ENCODE results near the gene HNRNPA0. TPM values are rescaled to one million over a fixed set of nuclear protein-coding genes. Genes with fewer than 3 reads are reported as not detected.

HNRNPA0 gene
- total and polyA plus RNA-seq, 10 donors, result 11.2 to 32.3 (median 22.1) TPM

DNA sequence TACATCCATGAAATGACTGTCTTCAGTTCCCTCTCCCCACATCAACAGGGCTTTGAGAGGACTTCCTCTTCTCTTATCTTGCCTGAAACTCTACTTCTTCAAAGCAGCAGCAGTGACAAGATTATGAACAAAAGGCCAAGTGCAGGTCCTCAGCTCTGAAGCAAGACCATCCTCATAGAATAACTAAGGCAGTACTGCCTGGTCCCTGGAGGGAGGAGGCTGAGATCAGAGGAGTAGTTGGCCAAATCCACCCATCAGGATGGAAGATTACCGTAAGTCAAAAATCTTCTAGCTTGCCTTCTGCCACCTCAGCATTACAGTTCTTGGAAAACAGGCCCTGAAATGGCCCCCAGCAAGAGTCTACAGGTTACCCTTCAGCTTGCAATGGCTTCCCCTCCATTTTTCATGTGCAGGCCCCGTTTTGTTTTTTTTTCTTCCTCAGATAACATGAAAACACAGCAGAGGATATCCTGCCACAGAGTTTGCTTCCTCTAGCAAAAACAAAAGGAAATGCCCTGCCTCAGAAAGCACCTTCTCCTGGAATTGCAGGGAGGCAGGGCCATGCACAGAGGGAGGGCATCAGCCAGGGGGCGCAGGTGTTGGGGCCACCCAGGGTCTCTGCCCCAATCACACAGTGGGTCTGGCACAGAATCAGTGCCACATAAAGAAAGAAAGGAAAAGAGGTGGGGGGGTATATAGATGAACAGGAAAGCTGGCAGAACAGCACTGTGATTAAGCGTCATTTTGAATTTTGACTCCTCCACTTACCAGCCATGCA is 58.3 kb downstream of the HNRNPA0 start:
- H3K4me3 ChIP-seq, result no peak overlapping the region
- peaks cover 0 to 20% (median 5%) of the 10 kb centered on the region in 6 donors for H3K36me3 ChIP-seq
- peak overlapping the region; percentile 24 to 84 (median 64) for H3K27ac ChIP-seq
- WGBS, 5 donors, result 30 to 38% (median 32%) methylated on average over 4 of the region's 4 CpGs
- no peaks in the 10 kb centered on the region for H3K27me3 ChIP-seq (replicated peaks in 1 of 7)
- H3K9me3 ChIP-seq, result no peaks in the 10 kb centered on the region
- no peak for DNase-seq
- TF ChIP-seq POLR2A (IDR thresholded peaks at IDR 0.05) (no peak), POLR2AphosphoS5 (IDR thresholded peaks at IDR 0.05) (peak in 2 of 3 donors; percentile 56 to 62)
- TF ChIP-seq, protein P1, sequence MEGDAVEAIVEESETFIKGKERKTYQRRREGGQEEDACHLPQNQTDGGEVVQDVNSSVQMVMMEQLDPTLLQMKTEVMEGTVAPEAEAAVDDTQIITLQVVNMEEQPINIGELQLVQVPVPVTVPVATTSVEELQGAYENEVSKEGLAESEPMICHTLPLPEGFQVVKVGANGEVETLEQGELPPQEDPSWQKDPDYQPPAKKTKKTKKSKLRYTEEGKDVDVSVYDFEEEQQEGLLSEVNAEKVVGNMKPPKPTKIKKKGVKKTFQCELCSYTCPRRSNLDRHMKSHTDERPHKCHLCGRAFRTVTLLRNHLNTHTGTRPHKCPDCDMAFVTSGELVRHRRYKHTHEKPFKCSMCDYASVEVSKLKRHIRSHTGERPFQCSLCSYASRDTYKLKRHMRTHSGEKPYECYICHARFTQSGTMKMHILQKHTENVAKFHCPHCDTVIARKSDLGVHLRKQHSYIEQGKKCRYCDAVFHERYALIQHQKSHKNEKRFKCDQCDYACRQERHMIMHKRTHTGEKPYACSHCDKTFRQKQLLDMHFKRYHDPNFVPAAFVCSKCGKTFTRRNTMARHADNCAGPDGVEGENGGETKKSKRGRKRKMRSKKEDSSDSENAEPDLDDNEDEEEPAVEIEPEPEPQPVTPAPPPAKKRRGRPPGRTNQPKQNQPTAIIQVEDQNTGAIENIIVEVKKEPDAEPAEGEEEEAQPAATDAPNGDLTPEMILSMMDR (IDR thresholded peaks at IDR 0.05 in 8 of 11, conservative IDR thresholded peaks at IDR 0.05 in 3 of 11), result peak in 10 of 11 experiments; percentile 12 to 74 (median 53)
- peaks cover 0 to 20% (median 12%) of the 10 kb centered on the region in 6 donors for H3K4me1 ChIP-seq
- intact Hi-C loops (cut with DNase I; ENCODE audit: low total_unique reads), result no loop called here

Other genes starting within 250 kb of the HNRNPA0 start
- gene KLHL3, start 18.3 kb downstream of the HNRNPA0 start, total RNA-seq, result 10 to 100 TPM in 4 of 7 donors, 1 to 10 TPM in 3; 7.4 to 17.9 (median 11.7) TPM
- 1 to 10 TPM; 1.3 to 2.7 (median 2.2) TPM for gene KLHL3, start 18.3 kb downstream of the HNRNPA0 start, polyA plus RNA-seq
- gene MYOT, start 113.5 kb upstream of the HNRNPA0 start, total RNA-seq, result under 1 TPM in 4 of 7 donors, not detected in 3; 0.52 to 0.94 (median 0.68) TPM
- gene MYOT, start 113.5 kb upstream of the HNRNPA0 start, polyA plus RNA-seq, result under 1 TPM; 0.27 to 0.90 (median 0.35) TPM
- gene PKD2L2, start 135.1 kb upstream of the HNRNPA0 start, total RNA-seq, result 1 to 10 TPM in 2 of 7 donors, not detected in 5; 1.1 to 1.8 TPM
- gene PKD2L2, start 135.1 kb upstream of the HNRNPA0 start, polyA plus RNA-seq, result under 1 TPM in 1 of 3 donors, not detected in 2; 0.09 TPM

Measured in spleen (tissue), 11 donors.